ENCODE results near the gene CRTC1.

Gene CRTC1

DNA sequence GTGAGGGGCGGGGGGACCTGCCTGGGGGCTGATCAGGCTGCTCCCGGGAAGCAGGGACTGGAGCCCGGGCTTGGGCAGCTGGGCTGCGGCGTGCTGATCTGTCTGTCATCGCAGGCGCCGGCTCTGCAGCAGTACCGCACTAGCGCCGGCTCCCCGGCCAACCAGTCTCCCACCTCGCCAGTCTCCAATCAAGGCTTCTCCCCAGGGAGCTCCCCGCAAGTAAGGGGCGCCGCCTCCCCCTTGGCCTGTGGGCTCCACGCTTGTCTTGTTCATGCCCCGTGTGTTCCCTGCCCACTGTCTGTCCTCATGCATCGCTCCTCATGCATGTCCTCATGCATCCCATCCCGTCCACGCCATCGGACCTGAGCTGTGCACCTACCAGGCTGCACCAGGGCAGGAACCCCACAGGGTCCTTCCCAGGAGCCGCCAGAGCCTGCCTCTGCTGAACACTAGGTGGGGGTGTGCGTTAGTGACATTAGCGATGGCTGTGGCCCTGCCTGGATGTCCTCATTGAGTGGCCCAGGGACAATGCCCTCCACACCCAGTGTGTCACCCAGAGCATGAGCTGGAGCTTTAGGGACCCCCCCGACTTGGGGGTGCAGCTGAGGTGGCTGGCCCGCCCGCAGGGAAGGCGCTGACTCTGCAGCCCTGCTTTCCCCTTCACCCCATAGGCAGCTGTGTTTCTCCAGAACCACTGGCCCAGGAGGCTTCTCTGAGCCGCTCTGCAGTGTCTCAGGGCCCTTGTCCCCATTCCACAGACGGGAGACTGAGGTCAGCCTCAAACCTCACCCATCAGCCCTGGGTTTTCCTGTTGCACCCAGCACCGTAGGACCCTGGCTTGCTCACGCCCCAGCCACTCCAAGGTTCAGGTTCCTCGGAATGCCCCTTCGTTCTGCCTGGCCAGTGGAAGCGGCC is 88.1 kb downstream of the CRTC1 start:
- no peak for DNase-seq (ENCODE audit: low spot score)

DNA sequence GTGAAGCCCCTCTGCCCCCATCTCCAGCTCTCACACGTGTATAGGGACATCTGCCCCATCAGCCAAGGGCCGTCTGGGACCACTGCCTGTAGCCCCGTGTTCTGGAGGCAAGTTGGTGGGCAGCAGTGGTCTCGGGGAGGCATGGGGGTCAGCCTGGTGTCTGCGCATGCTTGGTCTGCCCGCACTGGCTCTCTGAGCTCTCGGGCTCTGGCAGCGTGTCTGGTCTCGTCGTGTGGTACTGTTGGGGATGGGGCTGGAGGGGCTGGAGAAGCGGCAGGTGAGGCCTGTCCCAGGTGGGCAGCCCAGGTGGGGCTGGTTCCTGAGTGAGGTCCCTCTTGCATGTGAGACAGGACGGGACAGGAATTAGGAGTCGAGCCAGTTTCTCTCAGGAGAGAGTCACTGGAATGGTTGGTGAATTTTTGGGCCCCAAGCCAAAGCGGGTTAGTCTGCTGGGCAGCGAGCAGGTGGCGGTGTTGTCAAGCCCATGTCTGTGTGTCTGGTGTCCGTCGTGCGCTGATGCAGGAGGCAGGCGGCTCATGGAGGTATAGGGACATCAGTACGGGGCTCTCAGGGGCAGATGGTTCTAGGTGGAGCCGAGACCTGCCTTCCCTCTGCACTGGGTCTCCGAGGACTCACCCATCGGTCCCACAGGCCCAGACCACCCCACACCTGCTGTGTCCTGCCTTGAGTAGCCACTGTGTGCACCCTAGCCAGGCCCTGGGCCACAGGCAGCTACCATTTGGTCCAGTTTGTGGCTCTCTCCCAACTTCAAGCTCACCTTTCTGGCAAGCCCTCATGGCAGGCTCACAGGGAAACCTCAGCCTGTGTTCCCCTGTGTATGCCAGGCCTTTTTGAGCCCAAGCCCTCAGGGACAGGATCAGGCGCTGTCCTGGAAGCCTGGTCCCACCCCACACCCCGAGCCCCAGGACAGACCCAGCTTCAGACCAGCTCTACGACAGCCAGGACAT is 89.4 kb downstream of the CRTC1 start:
- no peak for DNase-seq (ENCODE audit: low spot score)

DNA sequence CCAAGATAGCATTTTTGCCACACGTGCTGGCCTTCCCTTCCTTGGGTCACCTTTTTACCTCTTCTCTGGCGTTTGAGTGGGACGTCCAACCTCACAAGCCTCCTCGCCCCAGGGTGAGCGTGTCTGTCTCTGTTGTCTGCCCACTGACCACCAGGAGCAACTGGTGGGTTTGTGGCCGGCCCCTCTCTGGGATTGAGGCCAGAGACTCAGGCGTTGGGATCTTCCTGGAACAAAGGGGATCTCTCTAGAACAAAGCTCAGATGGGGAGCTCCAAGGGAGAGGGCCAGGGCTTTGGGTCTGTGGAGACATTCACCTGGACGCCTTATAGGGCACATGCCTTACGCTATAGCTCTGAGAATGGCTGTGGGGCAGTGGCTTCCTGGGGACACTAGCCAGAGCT is 90.2 kb downstream of the CRTC1 start:
- DNase-seq (ENCODE audit: low spot score) = no peak

DNA sequence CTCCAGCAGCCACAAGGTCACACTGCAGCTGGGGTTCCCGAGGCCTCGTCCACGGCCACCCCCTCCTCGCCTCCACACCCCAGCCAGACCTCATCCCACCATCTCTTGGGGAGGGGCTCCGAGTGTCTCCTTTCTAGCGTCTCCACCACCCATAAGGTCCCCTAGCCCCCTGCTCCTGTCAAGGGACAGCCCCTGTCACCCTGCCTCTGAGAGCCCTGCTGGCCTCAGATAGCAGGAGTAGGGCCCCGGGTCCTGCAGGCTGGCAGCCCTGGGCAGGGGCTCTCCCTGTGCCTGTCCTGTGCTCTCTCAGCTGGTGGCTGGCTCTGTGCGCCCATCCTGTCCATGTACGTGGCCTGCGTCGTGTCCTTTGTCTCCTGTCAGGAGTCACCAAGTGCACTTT is 90.6 kb downstream of the CRTC1 start:
- no peak for DNase-seq (ENCODE audit: low spot score)

DNA sequence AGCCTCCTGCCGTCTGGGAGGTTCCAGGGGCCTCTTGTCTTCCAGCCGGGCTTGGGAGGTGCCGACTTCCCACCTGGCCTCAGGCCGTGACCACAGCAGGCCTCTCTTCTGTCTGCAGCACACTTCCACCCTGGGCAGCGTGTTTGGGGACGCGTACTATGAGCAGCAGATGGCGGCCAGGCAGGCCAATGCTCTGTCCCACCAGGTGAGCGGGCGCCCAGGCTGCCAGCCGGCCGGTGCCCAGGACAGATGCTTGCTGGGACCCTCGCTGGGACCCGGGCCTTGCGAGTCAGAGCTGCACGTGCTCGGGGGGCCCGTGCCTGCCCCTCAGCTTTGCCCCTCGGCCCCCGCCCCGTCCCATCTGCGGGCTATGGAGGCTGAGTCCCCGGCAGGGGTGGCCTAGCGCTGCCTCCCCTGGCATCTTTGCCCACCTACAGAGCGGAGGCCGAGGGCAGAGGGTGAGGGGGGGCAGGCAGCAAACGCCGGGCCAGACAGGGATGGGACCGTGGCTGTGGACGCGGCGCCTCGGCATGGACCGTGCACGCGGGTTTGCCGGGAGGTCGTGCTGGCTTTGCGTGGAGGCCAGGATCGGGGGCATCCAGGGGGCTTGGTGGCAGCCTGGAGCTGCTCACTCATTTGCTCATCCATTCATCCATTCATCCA is 91.4 kb downstream of the CRTC1 start:
- DNase-seq (ENCODE audit: low spot score) = no peak

DNA sequence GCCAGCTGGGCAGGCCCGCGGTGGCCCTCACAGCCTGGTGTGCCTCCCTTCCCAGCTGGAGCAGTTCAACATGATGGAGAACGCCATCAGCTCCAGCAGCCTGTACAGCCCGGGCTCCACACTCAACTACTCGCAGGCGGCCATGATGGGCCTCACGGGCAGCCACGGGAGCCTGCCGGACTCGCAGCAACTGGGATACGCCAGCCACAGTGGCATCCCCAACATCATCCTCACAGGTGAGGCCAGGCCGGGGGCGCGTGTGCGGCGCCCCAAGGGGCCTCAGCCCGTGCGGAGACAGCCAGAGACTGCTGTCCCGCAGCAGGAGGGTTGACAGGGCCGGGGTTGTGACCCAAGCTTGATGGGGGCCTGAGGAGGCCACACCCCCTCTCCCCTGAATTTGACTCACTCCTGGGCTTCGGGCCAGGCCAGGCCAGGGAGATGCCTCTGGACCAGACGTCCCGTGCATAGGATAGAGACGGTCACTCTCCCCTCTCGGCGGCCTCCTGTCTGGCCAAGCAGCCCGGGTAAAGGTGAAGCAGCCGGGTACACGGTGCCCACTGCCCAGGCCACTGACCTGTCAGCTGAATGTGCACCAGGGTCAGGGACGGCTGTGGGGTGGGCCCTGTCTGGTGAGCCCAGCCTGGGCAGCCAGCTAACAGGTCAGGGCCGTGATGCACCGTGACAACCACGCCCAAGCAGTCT is 92.3 kb downstream of the CRTC1 start:
- no peak for DNase-seq (ENCODE audit: low spot score)

DNA sequence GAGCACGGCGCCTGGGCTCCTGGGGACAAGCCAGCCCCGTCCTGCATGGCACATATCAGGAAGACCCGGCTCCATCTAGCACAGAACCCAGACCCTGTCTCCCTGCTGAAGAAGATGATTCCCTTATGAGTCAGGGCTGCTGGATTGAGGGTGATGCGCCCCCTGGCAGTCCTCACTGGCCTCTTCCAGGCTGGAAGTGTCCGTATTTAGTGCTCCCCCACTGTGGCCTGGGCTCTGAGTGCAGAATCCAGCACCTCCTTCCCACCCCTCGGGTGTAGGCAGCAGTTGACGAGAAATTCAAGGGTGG is 92.8 kb downstream of the CRTC1 start:
- DNase-seq (ENCODE audit: low spot score) = no peak

DNA sequence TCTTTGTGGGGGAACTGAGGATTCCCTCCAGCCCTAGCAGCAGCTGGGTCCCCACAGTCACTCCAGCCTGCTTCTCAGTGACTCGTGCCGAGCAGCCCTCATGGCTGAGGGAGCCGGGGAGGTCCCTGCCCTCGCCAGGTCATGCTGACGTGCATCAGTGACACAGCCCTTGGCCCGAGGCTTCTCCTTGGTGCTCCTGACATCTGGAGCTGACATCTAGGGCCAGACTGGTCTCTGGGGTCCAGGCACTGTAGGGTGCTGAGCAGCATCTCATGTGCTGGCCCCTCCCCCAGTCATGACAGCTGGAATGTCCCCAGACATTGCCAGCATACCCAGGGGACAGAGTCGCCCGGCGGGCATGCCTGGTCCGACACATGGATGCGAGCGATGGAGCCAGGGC is 93.3 kb downstream of the CRTC1 start:
- DNase-seq (ENCODE audit: low spot score) = no peak

DNA sequence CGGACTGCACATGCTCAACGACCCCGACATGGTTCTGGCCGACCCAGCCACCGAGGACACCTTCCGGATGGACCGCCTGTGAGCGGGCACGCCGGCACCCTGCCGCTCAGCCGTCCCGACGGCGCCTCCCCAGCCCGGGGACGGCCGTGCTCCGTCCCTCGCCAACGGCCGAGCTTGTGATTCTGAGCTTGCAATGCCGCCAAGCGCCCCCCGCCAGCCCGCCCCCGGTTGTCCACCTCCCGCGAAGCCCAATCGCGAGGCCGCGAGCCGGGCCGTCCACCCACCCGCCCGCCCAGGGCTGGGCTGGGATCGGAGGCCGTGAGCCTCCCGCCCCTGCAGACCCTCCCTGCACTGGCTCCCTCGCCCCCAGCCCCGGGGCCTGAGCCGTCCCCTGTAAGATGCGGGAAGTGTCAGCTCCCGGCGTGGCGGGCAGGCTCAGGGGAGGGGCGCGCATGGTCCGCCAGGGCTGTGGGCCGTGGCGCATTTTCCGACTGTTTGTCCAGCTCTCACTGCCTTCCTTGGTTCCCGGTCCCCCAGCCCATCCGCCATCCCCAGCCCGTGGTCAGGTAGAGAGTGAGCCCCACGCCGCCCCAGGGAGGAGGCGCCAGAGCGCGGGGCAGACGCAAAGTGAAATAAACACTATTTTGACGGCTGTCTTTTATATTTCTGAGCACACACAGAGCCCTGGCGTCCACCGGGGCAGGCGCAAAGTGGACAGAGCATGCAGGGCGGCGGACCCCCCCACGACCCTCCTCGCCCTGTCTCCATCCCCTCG is 94.0 kb downstream of the CRTC1 start:
- no peak for DNase-seq (ENCODE audit: low spot score)

DNA sequence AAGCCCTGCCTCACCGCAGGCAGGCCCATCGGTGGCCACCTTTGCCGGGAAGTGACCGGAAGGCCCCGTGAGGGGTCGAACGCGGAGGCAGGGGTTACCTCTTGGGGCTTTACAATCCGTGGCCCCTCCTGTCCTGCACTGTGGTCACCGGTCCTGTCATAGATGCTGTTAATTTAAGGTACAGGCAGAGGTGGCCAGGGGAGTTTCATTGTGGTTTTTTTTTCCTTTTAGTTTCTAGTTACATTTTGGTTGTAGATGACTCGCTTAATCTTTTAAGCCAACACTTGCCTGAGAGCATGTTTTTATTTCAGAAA is 94.6 kb downstream of the CRTC1 start:
- no peak for DNase-seq (ENCODE audit: low spot score)

DNA sequence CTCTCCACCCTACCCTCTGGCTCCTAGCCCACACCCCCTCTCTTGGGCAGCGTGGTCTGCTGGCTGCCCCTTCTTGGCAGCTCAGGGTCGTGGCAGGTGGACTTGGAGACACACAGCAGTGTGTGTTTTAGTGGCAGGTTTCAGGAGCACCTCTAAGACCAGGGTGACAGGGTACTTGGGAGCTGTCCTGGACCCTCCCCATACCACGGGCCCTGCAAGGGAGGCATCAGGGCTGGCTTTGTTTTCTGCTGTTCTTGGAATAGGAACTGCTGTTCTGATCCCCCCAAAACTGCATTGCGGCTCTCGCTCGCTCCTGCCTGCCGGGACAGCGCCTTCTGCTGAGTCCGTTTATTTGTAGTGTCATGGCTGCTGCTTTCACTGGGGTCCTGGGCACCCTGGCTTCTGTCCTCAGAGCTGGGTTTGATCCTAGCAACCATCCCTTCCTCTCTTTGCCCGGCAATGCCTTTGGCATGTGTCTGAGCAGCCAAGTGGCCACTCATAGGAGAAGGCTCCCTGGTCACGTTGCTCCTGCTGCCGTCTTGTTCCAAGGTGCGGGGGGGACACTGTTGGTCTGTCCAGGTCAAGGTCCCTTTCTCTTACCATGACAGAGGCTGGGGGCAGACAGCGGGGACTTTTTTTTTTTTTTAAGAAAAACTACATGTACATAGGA is 95.5 kb downstream of the CRTC1 start:
- no peak for DNase-seq (ENCODE audit: low spot score)

DNA sequence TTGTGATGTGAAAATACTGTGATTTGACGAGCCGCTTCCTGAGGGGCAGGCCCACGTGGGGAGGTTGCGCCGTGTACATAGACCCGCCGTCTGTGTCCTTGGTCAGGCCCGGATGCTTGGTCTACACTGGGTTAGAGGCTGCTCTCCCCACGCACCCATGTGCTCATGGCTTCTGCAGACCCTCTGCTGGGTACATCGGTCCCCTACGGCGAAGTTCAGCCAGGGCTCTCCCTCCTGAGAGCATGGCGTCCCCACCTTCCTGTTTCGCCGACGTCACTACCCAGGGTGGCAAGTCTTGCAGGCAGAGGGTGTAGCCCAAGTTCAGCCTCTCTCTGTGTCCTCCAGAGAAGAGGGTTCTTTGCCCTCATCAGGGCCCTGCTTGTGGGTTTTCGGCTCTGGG is 96.6 kb downstream of the CRTC1 start:
- no peak for DNase-seq (ENCODE audit: low spot score)

DNA sequence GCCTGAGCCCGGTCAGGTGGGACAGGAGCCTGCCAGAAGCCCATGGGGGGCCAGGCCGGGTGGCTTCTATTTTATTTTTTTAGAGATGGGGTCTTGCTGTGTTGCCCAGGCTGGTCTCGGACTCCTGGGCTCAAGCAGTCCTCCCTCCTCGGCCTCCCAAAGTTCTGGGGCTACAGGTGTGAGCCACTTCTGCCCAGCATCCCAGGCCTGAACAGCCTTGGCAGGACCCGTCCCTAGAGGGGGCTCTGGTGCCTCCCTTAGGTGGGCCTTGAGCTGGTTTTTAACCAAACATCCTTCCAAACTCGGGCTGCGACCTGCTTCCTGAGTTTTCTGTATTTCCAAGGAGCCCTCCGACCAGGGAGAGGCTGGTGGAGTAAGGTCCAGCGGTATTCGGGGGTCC is 97.2 kb downstream of the CRTC1 start:
- no peak for DNase-seq (ENCODE audit: low spot score)

DNA sequence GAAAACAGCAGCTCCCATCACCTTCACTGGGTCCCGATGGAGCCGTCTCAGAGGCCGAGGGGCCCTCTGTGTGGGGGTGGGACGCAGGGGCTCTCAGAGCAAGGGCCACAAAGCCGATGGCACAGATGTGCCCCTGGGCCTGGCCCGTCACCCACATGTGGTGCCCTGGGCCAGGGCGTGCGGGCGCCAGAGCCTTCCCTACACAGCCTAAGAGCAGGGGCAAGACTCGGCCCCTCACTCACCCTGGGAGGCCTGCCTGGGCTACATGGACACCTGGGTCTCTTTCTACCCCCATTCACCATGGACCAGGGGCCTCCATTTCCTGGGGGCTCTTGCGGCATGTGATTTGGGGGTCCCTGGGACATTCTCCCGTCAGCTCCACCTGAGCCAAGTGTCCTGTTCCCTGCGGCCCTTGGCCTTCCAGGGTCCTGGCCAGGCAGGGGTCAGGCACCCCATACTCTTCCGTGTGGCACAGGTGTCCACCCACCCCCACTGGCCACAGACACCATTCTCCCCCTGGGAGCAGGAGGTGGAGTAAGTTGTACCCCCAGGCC is 97.6 kb downstream of the CRTC1 start:
- DNase-seq (ENCODE audit: low spot score) = no peak

DNA sequence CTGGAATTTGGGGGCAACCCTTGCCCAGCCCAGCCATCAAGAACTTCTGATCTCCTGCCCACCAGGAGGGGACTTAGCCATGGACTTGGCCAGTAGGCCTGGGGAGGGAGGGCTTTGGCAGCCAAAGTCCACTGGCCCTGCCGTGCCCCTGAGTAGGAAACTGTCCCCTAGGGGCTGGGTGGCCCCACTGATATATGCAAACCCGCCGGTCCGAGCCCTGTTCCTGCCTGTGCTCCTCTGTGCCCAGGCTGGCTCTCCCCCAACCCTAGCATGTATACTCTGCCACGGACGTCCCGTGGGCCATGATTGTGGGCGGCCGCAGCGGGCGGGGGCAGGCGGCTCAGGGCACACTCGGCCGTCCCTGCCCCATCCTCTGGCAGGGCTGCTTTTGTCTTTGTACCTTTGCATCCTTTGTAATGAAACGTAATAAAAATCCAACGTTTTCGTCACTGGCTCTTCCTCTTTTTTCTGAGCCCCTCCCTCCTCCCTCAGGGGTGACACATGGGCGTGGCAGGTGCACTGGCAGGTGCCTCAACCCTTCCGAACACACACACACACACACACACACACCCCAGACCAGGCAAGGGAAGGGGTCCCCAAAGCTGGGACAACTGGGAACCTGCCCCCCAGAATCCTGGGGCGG is 98.5 kb downstream of the CRTC1 start:
- DNase-seq (ENCODE audit: low spot score) = no peak

DNA sequence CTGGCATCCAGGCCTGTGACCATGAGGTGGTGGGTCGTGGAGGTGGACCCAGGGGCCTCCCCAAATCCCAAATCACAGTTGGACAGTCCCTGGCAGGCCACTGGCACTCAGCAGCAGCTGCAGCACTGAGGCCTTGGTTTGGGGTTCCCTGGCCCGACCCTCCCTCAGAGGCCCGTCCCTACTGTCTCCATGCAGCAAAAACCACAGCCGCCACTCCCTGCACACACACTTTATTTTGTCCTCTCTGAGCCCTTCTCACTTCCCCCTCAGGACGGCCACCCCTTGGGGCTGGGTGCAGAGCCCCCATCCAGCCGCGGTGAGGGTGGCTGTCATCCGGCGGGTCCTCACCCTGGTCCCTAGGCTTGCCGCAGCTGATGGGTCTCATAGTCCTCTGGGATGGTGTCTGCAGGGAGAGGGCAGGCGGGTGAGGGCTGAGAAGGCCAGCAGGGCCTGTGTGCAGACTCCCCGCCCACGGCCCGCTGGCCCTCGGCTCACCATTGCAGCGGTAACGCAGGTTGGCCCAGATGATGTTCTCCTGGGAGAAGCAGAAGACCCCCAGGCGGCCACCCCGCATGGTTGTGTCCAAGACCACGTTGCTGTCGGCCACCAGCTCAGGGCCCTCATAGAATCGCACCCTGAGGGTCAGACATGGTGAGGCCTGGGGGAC is 99.2 kb downstream of the CRTC1 start:
- no peak for DNase-seq (ENCODE audit: low spot score)

DNA sequence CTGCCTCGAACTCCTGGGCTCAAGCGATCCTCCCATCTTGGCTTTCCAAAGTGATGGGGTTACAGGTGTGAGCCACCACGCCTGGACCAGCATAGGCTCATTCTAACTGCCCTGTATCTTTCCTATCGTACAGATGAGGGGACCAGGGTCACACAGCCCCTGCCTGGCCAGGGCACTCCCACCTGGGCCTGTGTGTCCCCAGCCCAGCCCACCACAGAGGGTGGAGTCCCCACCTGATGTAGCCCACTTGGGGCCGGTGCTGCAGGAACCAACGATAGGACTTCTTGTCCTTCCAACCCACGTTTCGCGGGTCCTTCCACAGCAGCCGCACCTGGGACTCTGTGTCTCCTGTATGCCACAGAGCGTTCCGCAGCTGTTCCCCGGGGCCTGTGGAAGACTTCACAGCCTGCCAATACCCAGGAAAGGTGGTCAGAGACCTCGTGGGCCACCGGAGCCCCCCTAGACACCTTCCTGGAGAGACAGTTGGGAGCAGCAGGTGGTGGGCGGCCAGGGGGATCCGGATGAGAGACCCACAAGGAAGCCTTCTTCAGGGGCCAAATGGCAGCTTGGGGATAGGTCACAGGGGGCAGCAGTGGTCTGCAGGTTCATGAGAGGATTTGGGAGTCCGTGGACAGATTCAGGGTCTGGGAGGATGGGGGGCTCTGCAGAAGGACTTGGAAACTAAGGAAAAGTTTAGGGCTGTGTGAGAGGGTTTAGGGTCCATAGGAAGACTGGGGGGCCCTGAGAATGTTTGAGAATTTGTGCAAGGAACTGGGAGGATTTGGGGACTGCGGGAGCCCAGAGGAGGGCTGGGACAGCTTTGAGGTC is 100.7 kb downstream of the CRTC1 start:
- no peak for DNase-seq (ENCODE audit: low spot score)

DNA sequence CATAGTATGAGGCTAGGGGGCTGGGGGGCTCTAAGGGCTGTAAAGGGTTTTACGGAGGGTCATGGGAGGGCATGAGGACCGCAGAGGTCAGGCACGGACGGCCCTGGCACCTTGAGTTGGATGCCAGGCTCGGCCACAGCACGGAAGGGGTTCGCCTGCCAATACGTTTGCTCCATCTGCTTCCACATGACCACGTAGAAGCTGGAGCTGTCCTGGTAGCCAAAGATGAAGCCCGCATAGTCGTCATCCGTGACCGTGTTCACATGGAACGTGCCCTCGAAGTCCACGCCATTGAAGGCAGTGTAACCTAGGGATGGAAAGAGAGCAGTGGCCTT is 101.3 kb downstream of the CRTC1 start:
- DNase-seq (ENCODE audit: low spot score) = no peak
